Right renal cortex interstitium (tissue), 3 donors: ENCODE results near the gene ZC3H12C. TPM values are rescaled to one million over a fixed set of nuclear protein-coding genes. Genes with fewer than 3 reads are reported as not detected.
"Not testable (repeated sequence)": the region's sequence is repeated elsewhere in the genome, so short reads cannot be mapped to it uniquely, and the experiment has no call there.

Experiments
- DNase-seq, 3 donors: peaks; one replicate each; pipeline ENCODE4 v3.0.0-alpha.2; 2013; ENCODE audit warnings: low read depth in 3 of 3, low spot score in 2 of 3
- polyA plus RNA-seq, 3 donors: library from polyadenylated mRNA; unstranded; fragments of 120-200 nt; gene quantifications; one replicate each; pipeline ENCODE4 v1.2.1, GENCODE V29; 2013; ENCODE audit not compliant: insufficient read length in 3 of 3

Gene ZC3H12C
- polyA plus RNA-seq, 3 donors = 7.4 to 8.2 (median 8.1) TPM

- not testable (repeated sequence) for DNase-seq
These were observed 115.6 kb downstream of the ZC3H12C start for GRCh38 chr11:110208678-110209312.

- not testable (repeated sequence) for DNase-seq
These were observed 116.1 kb downstream of the ZC3H12C start for GRCh38 chr11:110209313-110209694.

GRCh38 chr11:110217223-110217877 is 124.2 kb downstream of the ZC3H12C start:
- DNase-seq = no peak

GRCh38 chr11:110217936-110218335 is 124.7 kb downstream of the ZC3H12C start:
- no peak for DNase-seq

GRCh38 chr11:110219006-110219785 is 126.0 kb downstream of the ZC3H12C start:
- DNase-seq = no peak

Other genes with a start within 250 kb of the ZC3H12C start
- 100 to 1,000 TPM; 155 to 196 (median 165) TPM for gene RDX, start 203.2 kb downstream of the ZC3H12C start, polyA plus RNA-seq